Panc1 (cell line): ENCODE data around the gene COL6A5. TPM values are rescaled to one million over a fixed set of nuclear protein-coding genes. Genes with fewer than 3 reads are reported as not detected.

Experiments
- ATAC-seq: fragments of 200-7000 bp; cut with Tn5 transposase; 2 replicates; pipeline ENCODE4 v1.9.1; 2020; ENCODE audit warnings: mild to moderate bottlenecking, moderate library complexity
- BruUV-seq: library from RNA; stranded (reverse); fragments of 400-500 nt; replicated peaks from 2 replicates; lab custom pipeline; 2021; lab: Mats Ljungman, UMichigan
- CTCF ChIA-PET: fragments of 300-600 bp; sonication (Branson Sonifier 250); formaldehyde crosslinking; loops from one replicate; lab custom pipeline; 2022; ENCODE audit warnings: antibody characterized with exemption; lab: Charles Lee
- POLR2A ChIA-PET: fragments of 300-600 bp; sonication (Branson Sonifier 250); formaldehyde crosslinking; loops from one replicate; lab custom pipeline; 2022; ENCODE audit warnings: antibody characterized with exemption; lab: Charles Lee
- DNase-seq: peaks from one replicate; pipeline ENCODE4 v3.0.0-alpha.2; 2010; ENCODE audit warnings: low read depth, low spot score
- H3K27ac ChIP-seq: 2 replicates; pipeline ENCODE4 v1.5.1; 2011; ENCODE audit warnings: mild to moderate bottlenecking, low read length, inconsistent platforms
- H3K27me3 ChIP-seq: fragments of 200-500 bp; sonication (Bioruptor generic); 2 replicates; pipeline ENCODE4 v1.6.0; 2014; ENCODE audit warnings: low read length, inconsistent platforms; ENCODE audit not compliant: control insufficient read depth, insufficient read depth
- H3K36me3 ChIP-seq: fragments of 200-500 bp; sonication (Bioruptor generic); 2 replicates; pipeline ENCODE4 v1.5.1; 2014; ENCODE audit warnings: inconsistent platforms, mild to moderate bottlenecking, low read length, moderate library complexity; ENCODE audit not compliant: control insufficient read depth, insufficient read depth
- H3K4me1 ChIP-seq: 2 replicates; pipeline ENCODE4 v1.5.1; 2011; ENCODE audit warnings: inconsistent platforms, mild to moderate bottlenecking, low read length, moderate library complexity; ENCODE audit not compliant: control insufficient read depth, insufficient read depth
- H3K4me3 ChIP-seq, 2 experiments: 2 replicates each; pipeline ENCODE4 v1.5.1; 2011 to 2012; ENCODE audit warnings: low read depth in 2 of 2, low read length in 2 of 2, mild to moderate bottlenecking in 2 of 2, inconsistent platforms in 1 of 2, moderate library complexity in 1 of 2
- H3K9me3 ChIP-seq: fragments of 200-500 bp; sonication (Bioruptor generic); 2 replicates; pipeline ENCODE4 v1.5.1; 2014; ENCODE audit warnings: low read depth, mild to moderate bottlenecking, inconsistent platforms, low read length, moderate library complexity; ENCODE audit not compliant: control insufficient read depth, insufficient read depth
- POLR2AphosphoS5 ChIP-seq: IDR thresholded peaks from 2 replicates; pipeline ENCODE4 v1.6.1; 2012; ENCODE audit warnings: mild to moderate bottlenecking, low read depth, low read length, moderate library complexity
- SIN3A ChIP-seq: IDR thresholded peaks from 2 replicates; pipeline ENCODE4 v1.6.1; 2012; ENCODE audit warnings: low read depth, mild to moderate bottlenecking, low read length, moderate library complexity, borderline replicate concordance; ENCODE audit not compliant: insufficient read depth
- TCF7L2 ChIP-seq: IDR thresholded peaks from 2 replicates; pipeline ENCODE4 v1.6.1; 2011; ENCODE audit warnings: mild to moderate bottlenecking, low read depth, low read length, inconsistent platforms
- in situ Hi-C: cut with HindIII; loops from 2 replicates; pipeline ENCODE4 v1.10.0; 2016; ENCODE audit warnings: low sequenced_read_pairs, low pct_unique_long_range_greater_than_20kb
- intact Hi-C: fragments of 100-400 bp; cut with micrococcal nuclease; formaldehyde crosslinking; loops from one replicate; pipeline ENCODE4 v1.10.0; 2022; ENCODE audit not compliant: unreplicated experiment
- total RNA-seq: library from RNA; stranded (reverse); gene quantifications from one replicate; pipeline ENCODE4 v1.2.1, GENCODE V29; 2021; ENCODE audit not compliant: unreplicated experiment
- TF ChIP-seq, protein P1 (sequence below), 2 experiments: IDR thresholded peaks; 2 replicates each; pipeline ENCODE4 v1.6.1; 2011 to 2012; ENCODE audit warnings: low read depth in 2 of 2, control low read depth in 1 of 2, low read length in 1 of 2, mild to moderate bottlenecking in 1 of 2, moderate library complexity in 1 of 2; ENCODE audit not compliant: insufficient read depth in 1 of 2
- TF ChIP-seq, protein P2 (sequence below): fragments of 450-650 bp; IDR thresholded peaks from 2 replicates; pipeline ENCODE4 v1.5.1; 2017; ENCODE audit warnings: mild to moderate bottlenecking

Gene COL6A5
- total RNA-seq, 1 experiment from 2014 or later, result not detected

DNA sequence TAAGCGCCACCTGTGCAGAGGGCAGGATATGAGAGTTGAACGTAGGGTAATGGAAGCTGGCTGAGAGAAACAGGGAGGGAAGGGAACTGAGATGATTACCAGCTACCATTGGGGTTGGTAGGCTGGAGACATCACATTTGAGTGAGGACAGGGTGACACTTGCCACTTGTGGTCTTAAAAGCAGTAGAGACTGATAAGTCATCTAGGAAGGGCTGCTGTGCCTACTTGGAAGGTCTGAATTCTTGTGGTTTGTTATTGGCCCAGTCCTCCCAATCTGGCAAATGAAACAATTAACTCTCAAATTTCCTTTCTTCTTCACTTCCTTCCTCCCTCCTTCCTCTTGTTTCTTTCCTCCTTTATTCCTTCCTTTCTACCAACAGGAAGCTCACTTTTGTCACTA, 46.8 kb downstream of the COL6A5 start:
- Histone ChIP-seq H3K4me1 (no peaks in the 10 kb centered on the region), H3K4me3 (no peak overlapping the region), H3K9me3 (no peaks in the 10 kb centered on the region), H3K27me3 (peaks cover 2% of the 10 kb centered on the region; the same call in 1 of the 2 replicates), H3K27ac (no peak overlapping the region), H3K36me3 (no peaks in the 10 kb centered on the region; the same call in 1 of the 2 replicates)
- ChIA-PET POLR2A (no interaction called here), CTCF (no interaction called here)
- TF ChIP-seq, protein P1, sequence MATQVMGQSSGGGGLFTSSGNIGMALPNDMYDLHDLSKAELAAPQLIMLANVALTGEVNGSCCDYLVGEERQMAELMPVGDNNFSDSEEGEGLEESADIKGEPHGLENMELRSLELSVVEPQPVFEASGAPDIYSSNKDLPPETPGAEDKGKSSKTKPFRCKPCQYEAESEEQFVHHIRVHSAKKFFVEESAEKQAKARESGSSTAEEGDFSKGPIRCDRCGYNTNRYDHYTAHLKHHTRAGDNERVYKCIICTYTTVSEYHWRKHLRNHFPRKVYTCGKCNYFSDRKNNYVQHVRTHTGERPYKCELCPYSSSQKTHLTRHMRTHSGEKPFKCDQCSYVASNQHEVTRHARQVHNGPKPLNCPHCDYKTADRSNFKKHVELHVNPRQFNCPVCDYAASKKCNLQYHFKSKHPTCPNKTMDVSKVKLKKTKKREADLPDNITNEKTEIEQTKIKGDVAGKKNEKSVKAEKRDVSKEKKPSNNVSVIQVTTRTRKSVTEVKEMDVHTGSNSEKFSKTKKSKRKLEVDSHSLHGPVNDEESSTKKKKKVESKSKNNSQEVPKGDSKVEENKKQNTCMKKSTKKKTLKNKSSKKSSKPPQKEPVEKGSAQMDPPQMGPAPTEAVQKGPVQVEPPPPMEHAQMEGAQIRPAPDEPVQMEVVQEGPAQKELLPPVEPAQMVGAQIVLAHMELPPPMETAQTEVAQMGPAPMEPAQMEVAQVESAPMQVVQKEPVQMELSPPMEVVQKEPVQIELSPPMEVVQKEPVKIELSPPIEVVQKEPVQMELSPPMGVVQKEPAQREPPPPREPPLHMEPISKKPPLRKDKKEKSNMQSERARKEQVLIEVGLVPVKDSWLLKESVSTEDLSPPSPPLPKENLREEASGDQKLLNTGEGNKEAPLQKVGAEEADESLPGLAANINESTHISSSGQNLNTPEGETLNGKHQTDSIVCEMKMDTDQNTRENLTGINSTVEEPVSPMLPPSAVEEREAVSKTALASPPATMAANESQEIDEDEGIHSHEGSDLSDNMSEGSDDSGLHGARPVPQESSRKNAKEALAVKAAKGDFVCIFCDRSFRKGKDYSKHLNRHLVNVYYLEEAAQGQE (IDR thresholded peaks at IDR 0.05; ENCODE audit: insufficient read depth in 1 of 2, low read depth in 2 of 2, low read length in 1 of 2), result no peak
- TF ChIP-seq, protein P2, sequence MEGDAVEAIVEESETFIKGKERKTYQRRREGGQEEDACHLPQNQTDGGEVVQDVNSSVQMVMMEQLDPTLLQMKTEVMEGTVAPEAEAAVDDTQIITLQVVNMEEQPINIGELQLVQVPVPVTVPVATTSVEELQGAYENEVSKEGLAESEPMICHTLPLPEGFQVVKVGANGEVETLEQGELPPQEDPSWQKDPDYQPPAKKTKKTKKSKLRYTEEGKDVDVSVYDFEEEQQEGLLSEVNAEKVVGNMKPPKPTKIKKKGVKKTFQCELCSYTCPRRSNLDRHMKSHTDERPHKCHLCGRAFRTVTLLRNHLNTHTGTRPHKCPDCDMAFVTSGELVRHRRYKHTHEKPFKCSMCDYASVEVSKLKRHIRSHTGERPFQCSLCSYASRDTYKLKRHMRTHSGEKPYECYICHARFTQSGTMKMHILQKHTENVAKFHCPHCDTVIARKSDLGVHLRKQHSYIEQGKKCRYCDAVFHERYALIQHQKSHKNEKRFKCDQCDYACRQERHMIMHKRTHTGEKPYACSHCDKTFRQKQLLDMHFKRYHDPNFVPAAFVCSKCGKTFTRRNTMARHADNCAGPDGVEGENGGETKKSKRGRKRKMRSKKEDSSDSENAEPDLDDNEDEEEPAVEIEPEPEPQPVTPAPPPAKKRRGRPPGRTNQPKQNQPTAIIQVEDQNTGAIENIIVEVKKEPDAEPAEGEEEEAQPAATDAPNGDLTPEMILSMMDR, result no peak
- TF ChIP-seq TCF7L2 (no peak), POLR2AphosphoS5 (no peak), SIN3A (no peak)
- BruUV-seq, result no TSS peak
- in situ Hi-C loops (no loop called here), intact Hi-C loops (no loop called here)
- ATAC-seq (no peak), DNase-seq (no peak)

DNA sequence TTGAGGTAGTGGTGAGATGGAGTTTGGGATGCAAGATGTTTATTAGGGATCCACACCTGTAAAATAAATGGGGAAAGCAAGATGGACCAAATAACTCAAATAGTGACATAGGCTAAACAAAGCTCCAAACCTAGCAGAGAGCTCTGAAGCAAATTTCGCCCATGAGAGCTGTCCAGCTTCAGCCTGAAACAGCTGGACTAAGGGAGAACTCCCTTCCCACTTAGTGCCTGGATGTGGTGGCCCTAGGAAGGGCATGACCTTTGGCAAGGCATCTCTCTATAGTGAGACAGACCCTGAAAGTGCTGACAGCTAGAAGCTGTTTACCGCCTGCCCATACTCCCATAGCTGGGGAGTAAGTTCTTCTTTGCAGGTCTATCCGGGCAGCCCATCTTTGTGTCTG, 48.1 kb downstream of the COL6A5 start:
- no peak overlapping the region for H3K4me3 ChIP-seq
- TF ChIP-seq, protein P1 (IDR thresholded peaks at IDR 0.05; ENCODE audit: insufficient read depth in 1 of 2, low read depth in 2 of 2, low read length in 1 of 2), result no peak
- CTCF ChIA-PET, result no interaction called here
- H3K4me1 ChIP-seq, result no peaks in the 10 kb centered on the region
- peaks cover 2% of the 10 kb centered on the region; the same call in 1 of the 2 replicates for H3K27me3 ChIP-seq
- ATAC-seq, result no peak
- DNase-seq, result no peak
- in situ Hi-C loops (no loop called here), intact Hi-C loops (no loop called here)
- POLR2A ChIA-PET, result no interaction called here
- no peaks in the 10 kb centered on the region; the same call in 1 of the 2 replicates for H3K36me3 ChIP-seq
- H3K9me3 ChIP-seq, result no peaks in the 10 kb centered on the region
- no TSS peak for BruUV-seq
- H3K27ac ChIP-seq, result no peak overlapping the region
